SK-N-SH (cell line): Measurements from ENCODE around the gene TLCD2. TPM values are rescaled to one million over a fixed set of nuclear protein-coding genes. Genes with fewer than 3 reads are reported as not detected.

ENCODE experiments used
- CTCF ChIA-PET: fragments of 300-600, 350-600 bp; formaldehyde crosslinking; extraction: SDS; loops from one replicate; lab custom pipeline; 2021; lab: Yijun Ruan, JAX
- POLR2A ChIA-PET: fragments of 350-600 bp; sonication (Branson Sonifier 250); formaldehyde crosslinking; extraction: SDS; loops from one replicate; lab custom pipeline; 2020; ENCODE audit warnings: antibody characterized with exemption, inconsistent platforms; lab: Yijun Ruan, JAX
- DNase-seq: peaks from one replicate; pipeline ENCODE4 v3.0.0; 2012
- H2AFZ ChIP-seq: fragments of 200-600 bp; sonication (generic); 2 replicates; pipeline ENCODE4 v1.8.1; 2016; ENCODE audit warnings: antibody characterized with exemption, mild to moderate bottlenecking, low read depth
- H3F3A ChIP-seq: fragments of 200-600 bp; sonication (generic); replicated peaks from 2 replicates; pipeline ENCODE3; 2016; ENCODE audit warnings: antibody characterized with exemption, mild to moderate bottlenecking; ENCODE audit not compliant: insufficient read depth
- H3K27ac ChIP-seq, 2 experiments: fragments of 200-500 bp in 1 of 2; fragments of 200-600 bp in 1 of 2; sonication (Bioruptor generic) in 1 of 2; sonication (generic), shearing (Covaris generic) in 1 of 2; 2 replicates each; pipeline versions ENCODE4 v1.5.1 to v1.6.1; 2014 to 2016; ENCODE audit warnings: low read depth in 2 of 2, inconsistent platforms in 1 of 2, low read length in 1 of 2, mild to moderate bottlenecking in 1 of 2, mixed read lengths in 1 of 2
- H3K27me3 ChIP-seq: fragments of 200-600 bp; sonication (generic), shearing (Covaris generic); 2 replicates; pipeline ENCODE4 v1.6.1; 2016; ENCODE audit warnings: mixed run types; ENCODE audit not compliant: insufficient read depth
- H3K36me3 ChIP-seq, 2 experiments: fragments of 200-500 bp in 1 of 2; fragments of 200-600 bp in 1 of 2; sonication (Bioruptor generic) in 1 of 2; sonication (generic) in 1 of 2; replicated peaks in 1 of 2; 2 replicates each; pipeline versions ENCODE3 to v1.5.1; 2014 to 2016; ENCODE audit warnings: low read length in 1 of 2, mild to moderate bottlenecking in 1 of 2; ENCODE audit not compliant: insufficient read depth in 2 of 2, control insufficient read depth in 1 of 2
- H3K4me1 ChIP-seq, 2 experiments: fragments of 200-500 bp in 1 of 2; fragments of 200-600 bp in 1 of 2; sonication (Bioruptor generic) in 1 of 2; sonication (generic), shearing (Covaris generic) in 1 of 2; 2 replicates each; pipeline versions ENCODE4 v1.5.1 to v1.6.1; 2014 to 2016; ENCODE audit warnings: low read depth in 1 of 2, low read length in 1 of 2, mixed run types in 1 of 2; ENCODE audit not compliant: insufficient read depth in 2 of 2, control insufficient read depth in 1 of 2
- H3K4me2 ChIP-seq: fragments of 200-600 bp; sonication (generic), shearing (Covaris generic); 2 replicates; pipeline ENCODE4 v1.6.1; 2017; ENCODE audit warnings: mixed run types
- H3K4me3 ChIP-seq, 2 experiments: fragments of 200-500 bp in 1 of 2; fragments of 200-600 bp in 1 of 2; sonication (Bioruptor generic) in 1 of 2; sonication (generic), shearing (Covaris generic) in 1 of 2; 2 replicates each; pipeline versions ENCODE4 v1.5.1 to v1.8.1; 2014 to 2016; ENCODE audit warnings: low read depth in 2 of 2, inconsistent platforms in 1 of 2, low read length in 1 of 2, mild to moderate bottlenecking in 1 of 2, mixed read lengths in 1 of 2, moderate library complexity in 1 of 2
- H3K79me2 ChIP-seq: fragments of 200-600 bp; sonication (generic); 2 replicates; pipeline ENCODE4 v1.8.1; 2017; ENCODE audit warnings: mild to moderate bottlenecking; ENCODE audit not compliant: insufficient read depth
- H3K9ac ChIP-seq: fragments of 200-600 bp; sonication (generic); 2 replicates; pipeline ENCODE4 v1.6.1; 2017; ENCODE audit warnings: mixed run types
- H3K9me2 ChIP-seq: fragments of 200-600 bp; sonication (generic); 2 replicates; pipeline ENCODE4 v1.6.1; 2017; ENCODE audit warnings: mixed run types
- H3K9me3 ChIP-seq: fragments of 200-600 bp; sonication (generic); 2 replicates; pipeline ENCODE4 v1.6.1; 2017; ENCODE audit warnings: mixed run types, mild to moderate bottlenecking, moderate library complexity
- H4K20me1 ChIP-seq: fragments of 200-600 bp; sonication (generic); 2 replicates; pipeline ENCODE4 v1.6.1; 2017; ENCODE audit warnings: mild to moderate bottlenecking, mixed run types; ENCODE audit not compliant: insufficient read depth
- CHD2 ChIP-seq: fragments of 150-350 bp; IDR thresholded peaks from 2 replicates; pipeline ENCODE4 v1.6.1; 2018; ENCODE audit warnings: low read length; ENCODE audit not compliant: partially characterized antibody
- EP300 ChIP-seq, 2 experiments: IDR thresholded peaks; 2 replicates each; pipeline versions ENCODE4 v1.4.0 to v1.6.1; 2012; ENCODE audit warnings: borderline replicate concordance in 1 of 2, low read depth in 1 of 2, low read length in 1 of 2
- EZH2phosphoT487 ChIP-seq: fragments of 200-600 bp; sonication (generic); IDR thresholded peaks from 2 replicates; pipeline ENCODE4 v1.6.1; 2017; ENCODE audit warnings: low read depth, mixed run types, mild to moderate bottlenecking, antibody characterized with exemption, moderate library complexity, borderline replicate concordance
- FOXM1 ChIP-seq: IDR thresholded peaks from 2 replicates; pipeline ENCODE4 v1.4.0; 2012; ENCODE audit warnings: low read depth, mild to moderate bottlenecking
- GABPA ChIP-seq: IDR thresholded peaks from 2 replicates; pipeline ENCODE4 v1.4.0; 2012; ENCODE audit warnings: low read depth, mild to moderate bottlenecking
- GATA2 ChIP-seq: sonication (generic); formaldehyde crosslinking; IDR thresholded peaks from 2 replicates; pipeline ENCODE4 v1.5.0; 2020; ENCODE audit warnings: mild to moderate bottlenecking, missing genetic modification reagents
- JUND ChIP-seq: IDR thresholded peaks from 2 replicates; pipeline ENCODE4 v1.4.0; 2012
- RCOR1 ChIP-seq: fragments of 150-350 bp; IDR thresholded peaks from 2 replicates; pipeline ENCODE4 v1.6.1; 2017; ENCODE audit warnings: antibody characterized with exemption, low read length
- SIN3A ChIP-seq: IDR thresholded peaks from 2 replicates; pipeline ENCODE4 v1.6.1; 2012; ENCODE audit warnings: low read depth, mild to moderate bottlenecking, low read length, moderate library complexity, borderline replicate concordance
- SMC3 ChIP-seq: IDR thresholded peaks from 2 replicates; pipeline ENCODE4 v1.6.1; 2012; ENCODE audit warnings: low read depth, low read length, improper control_type of control experiment
- TCF12 ChIP-seq: IDR thresholded peaks from 2 replicates; pipeline ENCODE4 v1.4.0; 2012
- YY1 ChIP-seq: IDR thresholded peaks from 2 replicates; pipeline ENCODE4 v1.4.0; 2012; ENCODE audit warnings: low read depth, mild to moderate bottlenecking
- WGBS: methylation state at CpG from one replicate; pipeline ENCODE4 v1.1.6; 2017; ENCODE audit warnings: low lambda C conversion rate; 5-methylcytosine and 5-hydroxymethylcytosine counted together
- polyA plus RNA-seq, 3 experiments: library from polyadenylated mRNA; depleted of rRNA; stranded (reverse); fragments of >200 nt; gene quantifications; 2 replicates each; pipeline ENCODE4 v1.2.3, GENCODE V29; 2012
- TF ChIP-seq, protein P1 (sequence below): IDR thresholded peaks from 2 replicates; pipeline ENCODE4; 2012
- TF ChIP-seq, protein P2 (sequence below): IDR thresholded peaks from 2 replicates; pipeline ENCODE4 v1.6.1; 2012; ENCODE audit warnings: mild to moderate bottlenecking, low read depth, low read length, moderate library complexity
- TF ChIP-seq, protein P3 (sequence below): fragments of 150-350 bp; IDR thresholded peaks from 2 replicates; pipeline ENCODE4 v1.6.1; 2017; ENCODE audit warnings: antibody characterized with exemption, low read length, low read depth, borderline replicate concordance
- TF ChIP-seq, protein P4 (sequence below): IDR thresholded peaks from 2 replicates; pipeline ENCODE4 v1.4.0; 2012; ENCODE audit warnings: low read depth, borderline replicate concordance

Gene TLCD2
- polyA plus RNA-seq, 1 of the 3 experiments (the other 2 are of a cell fraction), result 1.3 TPM

DNA sequence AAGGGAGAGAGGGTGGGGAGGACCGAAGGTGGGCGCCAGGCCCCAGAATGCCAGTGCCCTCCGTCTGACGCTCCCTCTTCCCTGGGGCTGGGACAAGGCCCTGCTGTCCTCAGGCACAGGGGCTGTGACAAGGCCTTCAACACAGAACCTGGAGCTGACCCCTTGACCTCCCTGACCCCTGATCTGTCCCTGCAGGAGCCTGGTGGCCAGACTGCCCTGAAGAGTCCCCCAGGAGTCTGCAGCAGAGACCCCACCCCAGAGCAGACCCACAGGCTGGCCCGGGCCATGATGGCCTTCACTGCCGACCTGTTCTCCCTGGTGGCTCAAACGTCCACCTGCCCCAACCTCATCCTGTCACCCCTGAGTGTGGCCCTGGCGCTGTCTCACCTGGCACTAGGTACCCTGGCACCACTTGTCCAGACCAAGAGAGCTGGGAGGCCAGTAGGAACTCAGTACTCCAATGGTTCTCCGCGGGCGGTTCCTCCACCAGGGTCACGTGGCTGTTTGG lies 35.4 kb upstream of the TLCD2 start:
- WGBS, result 80% methylated on average over 8 of the region's 12 CpGs
- POLR2A ChIA-PET, result no interaction called here
- no peak for DNase-seq

More for the DNA sequence above, 35.4 kb upstream of the TLCD2 start:
- Histone ChIP-seq H3K27me3 (no peaks in the 10 kb centered on the region), H3K79me2 (no peaks in the 10 kb centered on the region), H3F3A (no peaks in the 10 kb centered on the region), H3K27ac (no peak overlapping the region), H3K4me1 (peaks cover 0 to 3% of the 10 kb centered on the region in 2 experiments; a peak in 1 of 4 replicates)
- TF ChIP-seq SIN3A (no peak), GABPA (no peak), SMC3 (no peak), JUND (no peak), EZH2phosphoT487 (no peak), EP300 (IDR thresholded peaks at IDR 0.05; ENCODE audit: borderline replicate concordance in 1 of 2, low read depth in 1 of 2, low read length in 1 of 2) (no peak), CHD2 (no peak), YY1 (no peak), RCOR1 (no peak), TCF12 (no peak), FOXM1 (no peak), GATA2 (CRISPR knock-in tag) (no peak)
- TF ChIP-seq, protein P1, sequence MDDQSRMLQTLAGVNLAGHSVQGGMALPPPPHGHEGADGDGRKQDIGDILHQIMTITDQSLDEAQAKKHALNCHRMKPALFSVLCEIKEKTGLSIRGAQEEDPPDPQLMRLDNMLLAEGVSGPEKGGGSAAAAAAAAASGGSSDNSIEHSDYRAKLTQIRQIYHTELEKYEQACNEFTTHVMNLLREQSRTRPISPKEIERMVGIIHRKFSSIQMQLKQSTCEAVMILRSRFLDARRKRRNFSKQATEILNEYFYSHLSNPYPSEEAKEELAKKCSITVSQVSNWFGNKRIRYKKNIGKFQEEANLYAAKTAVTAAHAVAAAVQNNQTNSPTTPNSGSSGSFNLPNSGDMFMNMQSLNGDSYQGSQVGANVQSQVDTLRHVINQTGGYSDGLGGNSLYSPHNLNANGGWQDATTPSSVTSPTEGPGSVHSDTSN, result no peak
- TF ChIP-seq, protein P2, sequence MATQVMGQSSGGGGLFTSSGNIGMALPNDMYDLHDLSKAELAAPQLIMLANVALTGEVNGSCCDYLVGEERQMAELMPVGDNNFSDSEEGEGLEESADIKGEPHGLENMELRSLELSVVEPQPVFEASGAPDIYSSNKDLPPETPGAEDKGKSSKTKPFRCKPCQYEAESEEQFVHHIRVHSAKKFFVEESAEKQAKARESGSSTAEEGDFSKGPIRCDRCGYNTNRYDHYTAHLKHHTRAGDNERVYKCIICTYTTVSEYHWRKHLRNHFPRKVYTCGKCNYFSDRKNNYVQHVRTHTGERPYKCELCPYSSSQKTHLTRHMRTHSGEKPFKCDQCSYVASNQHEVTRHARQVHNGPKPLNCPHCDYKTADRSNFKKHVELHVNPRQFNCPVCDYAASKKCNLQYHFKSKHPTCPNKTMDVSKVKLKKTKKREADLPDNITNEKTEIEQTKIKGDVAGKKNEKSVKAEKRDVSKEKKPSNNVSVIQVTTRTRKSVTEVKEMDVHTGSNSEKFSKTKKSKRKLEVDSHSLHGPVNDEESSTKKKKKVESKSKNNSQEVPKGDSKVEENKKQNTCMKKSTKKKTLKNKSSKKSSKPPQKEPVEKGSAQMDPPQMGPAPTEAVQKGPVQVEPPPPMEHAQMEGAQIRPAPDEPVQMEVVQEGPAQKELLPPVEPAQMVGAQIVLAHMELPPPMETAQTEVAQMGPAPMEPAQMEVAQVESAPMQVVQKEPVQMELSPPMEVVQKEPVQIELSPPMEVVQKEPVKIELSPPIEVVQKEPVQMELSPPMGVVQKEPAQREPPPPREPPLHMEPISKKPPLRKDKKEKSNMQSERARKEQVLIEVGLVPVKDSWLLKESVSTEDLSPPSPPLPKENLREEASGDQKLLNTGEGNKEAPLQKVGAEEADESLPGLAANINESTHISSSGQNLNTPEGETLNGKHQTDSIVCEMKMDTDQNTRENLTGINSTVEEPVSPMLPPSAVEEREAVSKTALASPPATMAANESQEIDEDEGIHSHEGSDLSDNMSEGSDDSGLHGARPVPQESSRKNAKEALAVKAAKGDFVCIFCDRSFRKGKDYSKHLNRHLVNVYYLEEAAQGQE, result no peak
- TF ChIP-seq, protein P3, sequence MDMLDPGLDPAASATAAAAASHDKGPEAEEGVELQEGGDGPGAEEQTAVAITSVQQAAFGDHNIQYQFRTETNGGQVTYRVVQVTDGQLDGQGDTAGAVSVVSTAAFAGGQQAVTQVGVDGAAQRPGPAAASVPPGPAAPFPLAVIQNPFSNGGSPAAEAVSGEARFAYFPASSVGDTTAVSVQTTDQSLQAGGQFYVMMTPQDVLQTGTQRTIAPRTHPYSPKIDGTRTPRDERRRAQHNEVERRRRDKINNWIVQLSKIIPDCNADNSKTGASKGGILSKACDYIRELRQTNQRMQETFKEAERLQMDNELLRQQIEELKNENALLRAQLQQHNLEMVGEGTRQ, result no peak
- TF ChIP-seq, protein P4, sequence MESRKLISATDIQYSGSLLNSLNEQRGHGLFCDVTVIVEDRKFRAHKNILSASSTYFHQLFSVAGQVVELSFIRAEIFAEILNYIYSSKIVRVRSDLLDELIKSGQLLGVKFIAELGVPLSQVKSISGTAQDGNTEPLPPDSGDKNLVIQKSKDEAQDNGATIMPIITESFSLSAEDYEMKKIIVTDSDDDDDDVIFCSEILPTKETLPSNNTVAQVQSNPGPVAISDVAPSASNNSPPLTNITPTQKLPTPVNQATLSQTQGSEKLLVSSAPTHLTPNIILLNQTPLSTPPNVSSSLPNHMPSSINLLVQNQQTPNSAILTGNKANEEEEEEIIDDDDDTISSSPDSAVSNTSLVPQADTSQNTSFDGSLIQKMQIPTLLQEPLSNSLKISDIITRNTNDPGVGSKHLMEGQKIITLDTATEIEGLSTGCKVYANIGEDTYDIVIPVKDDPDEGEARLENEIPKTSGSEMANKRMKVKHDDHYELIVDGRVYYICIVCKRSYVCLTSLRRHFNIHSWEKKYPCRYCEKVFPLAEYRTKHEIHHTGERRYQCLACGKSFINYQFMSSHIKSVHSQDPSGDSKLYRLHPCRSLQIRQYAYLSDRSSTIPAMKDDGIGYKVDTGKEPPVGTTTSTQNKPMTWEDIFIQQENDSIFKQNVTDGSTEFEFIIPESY, result no peak
- TF ChIP-seq, all 33 proteins: peak for 0
- no peak overlapping the region for H2AFZ ChIP-seq
- no peaks in the 10 kb centered on the region for H3K9me2 ChIP-seq
- no peaks in the 10 kb centered on the region for H3K36me3 ChIP-seq
- no peak overlapping the region for H3K9ac ChIP-seq
- CTCF ChIA-PET, result no interaction called here
- no peaks in the 10 kb centered on the region for H4K20me1 ChIP-seq
- no peak overlapping the region for H3K4me3 ChIP-seq
- no peak overlapping the region for H3K4me2 ChIP-seq
- H3K9me3 ChIP-seq, result no peaks in the 10 kb centered on the region
